Mesenchymal stem cell (in vitro differentiated cells and primary cell): Measurements from ENCODE around the gene CDK15.

ENCODE experiments used
- DNase-seq: peaks from one replicate; pipeline ENCODE4 v3.0.0-alpha.2; 2013
- H2AFZ ChIP-seq: one replicate; pipeline ENCODE4 v1.6.1; 2013; ENCODE audit warnings: low read depth, mild to moderate bottlenecking, control low read depth, inconsistent platforms, low read length, moderate library complexity
- H2AK5ac ChIP-seq: 2 replicates; pipeline ENCODE4 v1.6.1; 2013; ENCODE audit warnings: low read length, moderate library complexity, mild to moderate bottlenecking, inconsistent platforms; ENCODE audit not compliant: severe bottlenecking
- H2BK120ac ChIP-seq: one replicate; pipeline ENCODE4 v1.6.1; 2013; ENCODE audit warnings: low read depth, mild to moderate bottlenecking, inconsistent platforms, low read length, moderate library complexity
- H2BK12ac ChIP-seq, 2 experiments: one replicate each; pipeline ENCODE4 v1.6.1; 2013; ENCODE audit warnings: inconsistent platforms in 2 of 2, low read length in 2 of 2, mild to moderate bottlenecking in 2 of 2, moderate library complexity in 2 of 2, control low read depth in 1 of 2
- H2BK15ac ChIP-seq: one replicate; pipeline ENCODE4 v1.6.1; 2013; ENCODE audit warnings: mild to moderate bottlenecking, low read depth, inconsistent platforms; ENCODE audit not compliant: poor library complexity, severe bottlenecking
- H2BK5ac ChIP-seq: 2 replicates; pipeline ENCODE4 v1.6.1; 2013; ENCODE audit warnings: low read depth, mild to moderate bottlenecking, low read length, control low read depth, inconsistent platforms; ENCODE audit not compliant: poor library complexity, severe bottlenecking
- H3K14ac ChIP-seq, 2 experiments: one replicate each; pipeline ENCODE4 v1.6.1; 2013; ENCODE audit warnings: inconsistent platforms in 2 of 2, low read length in 2 of 2, control low read depth in 1 of 2, mild to moderate bottlenecking in 1 of 2, moderate library complexity in 1 of 2
- H3K18ac ChIP-seq, 2 experiments: one replicate each; pipeline ENCODE4 v1.6.1; 2013; ENCODE audit warnings: inconsistent platforms in 2 of 2, low read length in 2 of 2, control low read depth in 1 of 2, low read depth in 1 of 2, mild to moderate bottlenecking in 1 of 2
- H3K23ac ChIP-seq, 2 experiments: one replicate each; pipeline ENCODE4 v1.6.1; 2013; ENCODE audit warnings: inconsistent platforms in 2 of 2, low read length in 2 of 2, mild to moderate bottlenecking in 2 of 2, moderate library complexity in 2 of 2, control low read depth in 1 of 2
- H3K27ac ChIP-seq: 2 replicates; pipeline ENCODE4 v1.5.1; 2013; ENCODE audit warnings: mild to moderate bottlenecking, moderate library complexity, low read length, control low read depth, inconsistent platforms; ENCODE audit not compliant: poor library complexity, severe bottlenecking
- H3K27me3 ChIP-seq, 2 experiments: 2 replicates each; pipeline versions ENCODE4 v1.6.1 to v1.7.0; 2013; ENCODE audit warnings: low read length in 2 of 2, mild to moderate bottlenecking in 2 of 2, moderate library complexity in 2 of 2, control low read depth in 1 of 2, inconsistent platforms in 1 of 2; ENCODE audit not compliant: control insufficient read depth in 1 of 2, insufficient read depth in 1 of 2
- H3K36me3 ChIP-seq, 2 experiments: 2 replicates each; pipeline versions ENCODE4 v1.6.1 to v1.7.0; 2013; ENCODE audit warnings: low read length in 2 of 2, control low read depth in 1 of 2, inconsistent platforms in 1 of 2, low read depth in 1 of 2, mild to moderate bottlenecking in 1 of 2; ENCODE audit not compliant: insufficient read depth in 2 of 2, control insufficient read depth in 1 of 2
- H3K4ac ChIP-seq, 2 experiments: one replicate each; pipeline ENCODE4 v1.6.1; 2013; ENCODE audit warnings: inconsistent platforms in 2 of 2, low read length in 2 of 2, mild to moderate bottlenecking in 2 of 2, moderate library complexity in 2 of 2, control low read depth in 1 of 2, low read depth in 1 of 2
- H3K4me1 ChIP-seq: 2 replicates; pipeline ENCODE4 v1.6.1; 2013; ENCODE audit warnings: low read depth, low read length, control low read depth; ENCODE audit not compliant: control insufficient read depth, insufficient read depth
- H3K4me2 ChIP-seq: 2 replicates; pipeline ENCODE4 v1.6.1; 2013; ENCODE audit warnings: low read length, mild to moderate bottlenecking, inconsistent platforms; ENCODE audit not compliant: poor library complexity, severe bottlenecking
- H3K4me3 ChIP-seq, 2 experiments: 2 replicates each; pipeline versions ENCODE4 v1.5.1 to v1.7.0; 2013; ENCODE audit warnings: low read length in 2 of 2, mild to moderate bottlenecking in 2 of 2, control low read depth in 1 of 2, low read depth in 1 of 2; ENCODE audit not compliant: insufficient read depth in 1 of 2
- H3K79me1 ChIP-seq: replicated peaks from 2 replicates; pipeline ENCODE4 v1.6.1; 2013; ENCODE audit warnings: mild to moderate bottlenecking, control low read depth, low read length, inconsistent platforms; ENCODE audit not compliant: poor library complexity, severe bottlenecking
- H3K9ac ChIP-seq: 2 replicates; pipeline ENCODE4 v1.7.0; 2013; ENCODE audit warnings: mild to moderate bottlenecking, low read length, moderate library complexity
- H3K9me3 ChIP-seq: 2 replicates; pipeline ENCODE4 v1.7.0; 2013; ENCODE audit warnings: mild to moderate bottlenecking, low read length; ENCODE audit not compliant: control insufficient read depth
- H4K8ac ChIP-seq: one replicate; pipeline ENCODE4 v1.6.1; 2013; ENCODE audit warnings: inconsistent platforms, mild to moderate bottlenecking, low read length, moderate library complexity
- H4K91ac ChIP-seq: one replicate; pipeline ENCODE4 v1.6.1; 2013; ENCODE audit warnings: mild to moderate bottlenecking, low read length, inconsistent platforms
- WGBS: methylation state at CpG from one replicate; pipeline ENCODE4 v1.1.7; 2013; ENCODE audit warnings: mixed read lengths; 5-methylcytosine and 5-hydroxymethylcytosine counted together

CDK15 gene

DNA sequence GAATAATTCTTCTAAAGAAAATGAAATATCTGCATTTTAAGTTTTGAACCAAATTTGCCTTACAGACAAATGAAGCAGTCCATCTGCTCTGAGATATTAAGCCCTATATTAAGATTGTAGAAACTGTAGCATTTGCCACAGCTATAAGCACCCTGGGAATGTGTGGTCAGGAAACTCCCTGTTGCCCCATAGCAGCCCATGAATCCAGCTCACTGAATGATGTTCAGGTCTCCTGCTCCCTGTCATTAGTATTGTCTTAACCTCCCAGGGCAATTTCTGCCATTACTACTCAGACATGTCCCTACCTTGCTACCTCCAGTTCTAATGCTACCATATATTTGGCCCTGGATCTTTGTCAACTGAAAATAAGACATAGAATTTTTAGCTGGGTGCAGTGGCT lies 41.1 kb downstream of the CDK15 start:
- Histone ChIP-seq H2AFZ (no peak overlapping the region), H3K18ac (no peak overlapping the region), H2BK5ac (no peak overlapping the region), H3K36me3 (no peaks in the 10 kb centered on the region), H4K91ac (no peak overlapping the region), H3K14ac (no peak overlapping the region), H2BK15ac (no peak overlapping the region), H2BK12ac (no peak overlapping the region), H3K23ac (no peak overlapping the region), H4K8ac (no peak overlapping the region), H3K27ac (no peak overlapping the region), H3K4me2 (no peak overlapping the region), H2BK120ac (no peak overlapping the region), H3K4ac (no peak overlapping the region), H3K9me3 (no peaks in the 10 kb centered on the region), H3K27me3 (no peaks in the 10 kb centered on the region), H3K9ac (no peak overlapping the region), H3K4me3 (no peak overlapping the region), H3K4me1 (no peaks in the 10 kb centered on the region), H2AK5ac (no peak overlapping the region), H3K79me1 (no peaks in the 10 kb centered on the region)
- peak; percentile 38 for DNase-seq

DNA sequence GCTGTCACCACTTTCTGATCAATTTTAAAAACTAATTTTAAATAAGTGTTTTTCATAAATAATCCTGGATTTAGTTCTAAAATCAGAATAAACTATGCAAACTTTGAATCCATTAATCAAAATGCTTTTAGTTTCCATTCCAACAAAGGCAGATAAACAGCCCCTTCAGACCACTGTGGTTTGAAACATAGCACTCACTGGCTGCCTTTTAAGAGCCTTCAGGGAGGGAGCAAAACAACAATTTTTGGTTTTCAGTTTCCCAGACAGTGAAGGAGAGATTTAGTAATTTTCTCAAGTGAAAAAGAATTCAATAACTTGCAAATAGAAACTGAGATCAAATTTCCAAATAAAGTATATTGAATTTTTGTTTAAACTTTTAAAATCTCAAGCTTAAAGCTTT lies 46.1 kb downstream of the CDK15 start:
- H2AFZ ChIP-seq: no peak overlapping the region
- H3K23ac ChIP-seq: no peak overlapping the region
- H3K27ac ChIP-seq: no peak overlapping the region
- H4K8ac ChIP-seq: no peak overlapping the region
- H3K4ac ChIP-seq: no peak overlapping the region
- no peak overlapping the region for H2BK120ac ChIP-seq
- no peak overlapping the region for H4K91ac ChIP-seq
- H2BK15ac ChIP-seq: no peak overlapping the region
- H3K4me2 ChIP-seq: no peak overlapping the region
- no peaks in the 10 kb centered on the region for H3K9me3 ChIP-seq
- H3K79me1 ChIP-seq: no peaks in the 10 kb centered on the region
- no peaks in the 10 kb centered on the region for H3K27me3 ChIP-seq
- H3K4me1 ChIP-seq: peaks cover 2% of the 10 kb centered on the region
- no peak overlapping the region for H3K9ac ChIP-seq
- H3K36me3 ChIP-seq: no peaks in the 10 kb centered on the region
- H2BK5ac ChIP-seq: no peak overlapping the region
- H2BK12ac ChIP-seq: no peak overlapping the region
- no peak overlapping the region for H3K4me3 ChIP-seq
- no peak overlapping the region for H3K14ac ChIP-seq
- no peak overlapping the region for H2AK5ac ChIP-seq
- no peak overlapping the region for H3K18ac ChIP-seq
- peak; percentile 25 for DNase-seq

DNA sequence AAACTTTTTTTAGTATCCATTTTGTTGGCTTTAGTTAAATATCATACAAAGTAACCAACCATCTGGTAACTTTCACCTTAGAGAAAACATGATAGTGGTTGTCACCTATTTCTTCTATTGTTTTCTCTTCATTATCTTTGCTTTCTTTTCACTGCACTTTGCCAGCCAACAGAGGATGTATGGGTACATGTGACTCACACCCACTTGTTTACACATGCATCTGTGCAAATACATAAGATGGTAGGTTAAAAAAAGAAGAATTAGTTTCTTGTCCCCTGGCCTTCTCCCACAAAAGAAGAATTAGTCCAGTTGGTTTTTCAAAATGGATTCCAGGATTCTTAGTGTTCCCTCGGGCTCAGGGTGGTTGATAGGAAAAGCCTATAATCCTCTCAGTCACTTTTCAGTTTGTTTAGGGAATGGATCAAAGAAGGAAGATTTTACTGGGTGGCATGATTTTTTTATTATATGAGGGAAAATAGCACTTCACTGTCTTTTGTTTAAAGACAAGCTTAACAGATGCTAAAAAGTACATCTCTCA lies 46.6 kb downstream of the CDK15 start:
- no peak overlapping the region for H3K4me2 ChIP-seq
- H3K18ac ChIP-seq: no peak overlapping the region
- peak; percentile 39 for DNase-seq
- H3K9me3 ChIP-seq: no peaks in the 10 kb centered on the region
- H3K27me3 ChIP-seq: peaks cover 0 to 3% of the 10 kb centered on the region in 2 experiments
- H3K9ac ChIP-seq: no peak overlapping the region
- H2AFZ ChIP-seq: no peak overlapping the region
- no peak overlapping the region for H2BK12ac ChIP-seq
- H2BK5ac ChIP-seq: no peak overlapping the region
- peaks cover 2% of the 10 kb centered on the region for H3K4me1 ChIP-seq
- H3K14ac ChIP-seq: no peak overlapping the region
- no peak overlapping the region for H3K4ac ChIP-seq
- 40% methylated on average over 1 of the region's 1 CpG for WGBS
- no peak overlapping the region for H4K8ac ChIP-seq
- H2AK5ac ChIP-seq: no peak overlapping the region
- H3K4me3 ChIP-seq: no peak overlapping the region
- H4K91ac ChIP-seq: no peak overlapping the region
- H3K23ac ChIP-seq: no peak overlapping the region
- no peak overlapping the region for H2BK120ac ChIP-seq
- H3K79me1 ChIP-seq: no peaks in the 10 kb centered on the region
- H3K36me3 ChIP-seq: no peaks in the 10 kb centered on the region
- no peak overlapping the region for H2BK15ac ChIP-seq
- no peak overlapping the region for H3K27ac ChIP-seq

DNA sequence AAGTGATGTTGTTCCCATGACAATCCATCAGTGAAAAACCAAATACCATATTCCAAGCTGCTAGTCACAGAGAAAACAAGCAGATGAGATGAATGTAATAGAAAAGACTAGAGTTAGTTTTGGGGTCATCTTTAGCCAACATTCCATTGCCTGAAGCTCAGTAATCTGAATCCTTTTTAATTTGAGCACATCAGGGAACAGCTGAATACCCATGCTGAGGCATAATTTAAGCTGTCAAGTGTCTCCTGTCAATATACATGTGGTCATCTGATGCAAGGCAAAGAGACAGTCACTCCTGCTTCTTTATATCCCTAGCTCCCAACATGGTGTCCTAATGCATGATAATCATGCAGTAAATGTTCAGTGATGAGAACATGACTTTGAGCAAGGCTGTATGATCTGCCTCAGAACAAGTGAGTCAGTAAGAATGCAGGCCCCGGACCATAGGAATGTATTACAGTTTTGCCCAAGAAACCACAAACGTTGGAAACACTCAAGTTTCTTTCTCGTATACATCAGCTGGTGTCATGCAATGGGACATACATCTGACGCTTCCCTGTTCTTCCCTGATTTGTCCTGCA lies 48.0 kb downstream of the CDK15 start:
- Histone ChIP-seq H2AK5ac (no peak overlapping the region), H4K91ac (no peak overlapping the region), H3K14ac (no peak overlapping the region), H3K27me3 (peaks cover 0 to 4% of the 10 kb centered on the region in 2 experiments), H2AFZ (no peak overlapping the region), H3K23ac (no peak overlapping the region), H2BK5ac (no peak overlapping the region), H3K9me3 (no peaks in the 10 kb centered on the region), H3K36me3 (no peaks in the 10 kb centered on the region), H3K79me1 (no peaks in the 10 kb centered on the region), H3K4ac (peak overlapping the region in 1 of 2 experiments; percentile 67), H3K27ac (peak overlapping the region; percentile 96), H3K18ac (peak overlapping the region; percentile 65 to 75), H3K4me1 (peaks cover 6% of the 10 kb centered on the region), H4K8ac (peak overlapping the region; percentile 28), H2BK15ac (no peak overlapping the region), H3K9ac (peak overlapping the region; percentile 4), H3K4me3 (no peak overlapping the region), H2BK120ac (no peak overlapping the region), H2BK12ac (peak overlapping the region in 1 of 2 experiments; percentile 37), H3K4me2 (no peak overlapping the region)
- 0% methylated on average over 4 of the region's 4 CpGs for WGBS
- DNase-seq: peak; percentile 99
